Measurements from ENCODE around the gene PLCD3.

The PLCD3 gene

DNA sequence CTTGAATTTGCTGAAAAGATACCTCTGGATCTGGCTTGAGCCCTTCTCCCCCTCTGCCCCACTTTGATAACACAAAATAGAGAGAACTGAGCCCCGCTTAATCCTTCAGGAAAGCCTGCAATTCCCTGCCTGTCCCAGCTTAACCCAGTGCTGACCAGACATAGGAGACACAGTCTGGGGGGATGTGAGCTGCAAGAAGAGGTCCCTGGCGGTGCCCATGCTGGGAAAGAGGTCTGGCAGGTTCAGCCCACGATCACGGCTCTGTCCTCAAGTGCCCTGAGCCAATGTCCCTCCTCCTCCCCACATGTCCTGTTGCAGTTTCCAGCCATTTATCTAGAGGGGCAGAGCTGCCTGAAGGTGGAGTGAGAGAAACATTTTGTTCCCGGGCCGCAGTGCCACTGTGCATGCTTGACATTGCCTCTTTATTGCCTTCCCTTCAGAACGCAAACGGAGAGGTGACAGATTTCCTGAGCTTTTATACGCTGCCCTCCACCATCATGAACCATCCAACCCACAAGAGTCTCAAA, 29.0 kb downstream of the PLCD3 start:
- Histone ChIP-seq H3K9me3 (ENCODE audit: control insufficient read depth in 1 of 2, low read length in 2 of 2) (no peaks in the 10 kb centered on the region), H3K36me3 (ENCODE audit: control insufficient read depth in 1 of 2, insufficient read depth in 2 of 2, low read length in 2 of 2) (peaks cover 60 to 88% of the 10 kb centered on the region in 2 donors), H3K27ac (ENCODE audit: low read depth, low read length) (no peak overlapping the region), H3K4me1 (ENCODE audit: control insufficient read depth in 1 of 2, insufficient read depth in 2 of 2, low read length in 2 of 2) (no peaks in the 10 kb centered on the region), H3K9ac (ENCODE audit: low read depth in 1 of 2, low read length in 2 of 2) (no peak overlapping the region), H3K27me3 (ENCODE audit: control insufficient read depth in 1 of 2, insufficient read depth in 2 of 2, low read length in 2 of 2) (no peaks in the 10 kb centered on the region), H3K4me3 (ENCODE audit: low read depth in 1 of 2, low read length in 2 of 2) (no peak overlapping the region)

DNA sequence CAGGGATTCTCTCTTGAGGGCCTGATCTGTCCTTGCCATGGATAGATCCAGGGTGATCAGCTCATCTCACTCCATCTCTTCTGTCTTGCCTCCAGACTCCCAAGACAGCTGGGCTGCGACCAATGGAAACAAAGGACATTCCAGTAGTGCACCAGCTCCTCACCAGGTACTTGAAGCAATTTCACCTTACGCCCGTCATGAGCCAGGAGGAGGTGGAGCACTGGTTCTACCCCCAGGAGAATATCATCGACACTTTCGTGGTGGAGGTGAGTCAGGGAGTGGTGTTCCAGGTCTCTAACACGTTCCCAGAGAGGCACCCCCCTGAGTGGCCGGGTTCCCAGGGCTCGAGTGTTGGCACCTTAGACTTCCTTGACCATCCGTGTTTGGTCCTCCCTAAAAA, 29.5 kb downstream of the PLCD3 start:
- Histone ChIP-seq H3K36me3 (ENCODE audit: control insufficient read depth in 1 of 2, insufficient read depth in 2 of 2, low read length in 2 of 2) (peaks cover 64 to 88% of the 10 kb centered on the region in 2 donors), H3K9ac (ENCODE audit: low read depth in 1 of 2, low read length in 2 of 2) (no peak overlapping the region), H3K27ac (ENCODE audit: low read depth, low read length) (no peak overlapping the region), H3K4me1 (ENCODE audit: control insufficient read depth in 1 of 2, insufficient read depth in 2 of 2, low read length in 2 of 2) (no peaks in the 10 kb centered on the region), H3K4me3 (ENCODE audit: low read depth in 1 of 2, low read length in 2 of 2) (no peak overlapping the region), H3K9me3 (ENCODE audit: control insufficient read depth in 1 of 2, low read length in 2 of 2) (no peaks in the 10 kb centered on the region), H3K27me3 (ENCODE audit: control insufficient read depth in 1 of 2, insufficient read depth in 2 of 2, low read length in 2 of 2) (no peaks in the 10 kb centered on the region)

DNA sequence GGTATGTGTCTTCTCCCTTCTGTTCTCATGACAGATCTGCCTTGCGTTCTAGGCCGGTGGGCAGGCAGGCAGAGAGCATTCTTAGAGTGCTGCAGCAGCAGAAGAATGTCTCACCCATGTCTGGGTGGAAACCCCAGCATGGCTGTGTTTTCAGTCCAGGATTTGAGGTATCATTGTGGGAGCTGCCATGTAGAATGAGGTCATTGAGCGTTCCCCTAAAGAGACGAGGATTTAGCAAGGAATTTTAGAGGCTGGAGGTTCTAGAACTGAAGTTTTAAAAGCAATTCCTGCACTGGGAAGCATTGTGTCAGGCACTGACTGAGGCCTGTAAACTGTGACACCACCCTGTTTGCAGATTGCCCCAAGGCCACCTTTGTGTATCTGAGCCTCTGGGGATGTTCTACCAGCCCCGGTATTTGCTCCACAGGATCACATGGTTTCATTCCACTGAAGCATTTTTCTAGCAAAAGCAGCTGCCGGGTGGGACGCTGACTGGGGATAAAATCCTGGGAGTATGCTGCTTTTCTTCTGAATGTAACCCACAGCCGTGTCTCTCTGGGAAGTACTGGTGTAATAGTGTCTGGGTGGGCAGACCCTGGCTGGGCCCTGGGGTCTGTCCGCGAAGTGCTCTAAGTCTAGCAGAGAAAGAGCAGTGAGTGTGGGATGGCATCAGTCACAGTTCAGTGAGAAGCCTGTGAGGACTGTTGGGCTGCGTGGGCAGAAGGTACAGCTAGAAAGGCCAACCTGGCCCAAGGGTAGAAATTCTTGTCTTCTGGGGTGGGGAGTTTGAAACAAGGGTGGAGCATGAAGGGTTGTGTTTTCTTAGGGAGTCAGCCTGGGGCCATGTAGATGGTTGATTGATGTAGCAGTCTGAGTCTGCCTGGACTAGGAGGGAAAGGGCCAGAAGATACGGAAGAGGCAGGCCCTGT, 30.2 kb downstream of the PLCD3 start:
- Histone ChIP-seq H3K9ac (ENCODE audit: low read depth in 1 of 2, low read length in 2 of 2) (no peak overlapping the region), H3K4me1 (ENCODE audit: control insufficient read depth in 1 of 2, insufficient read depth in 2 of 2, low read length in 2 of 2) (no peaks in the 10 kb centered on the region), H3K4me3 (ENCODE audit: low read depth in 1 of 2, low read length in 2 of 2) (no peak overlapping the region), H3K27ac (ENCODE audit: low read depth, low read length) (no peak overlapping the region), H3K27me3 (ENCODE audit: control insufficient read depth in 1 of 2, insufficient read depth in 2 of 2, low read length in 2 of 2) (no peaks in the 10 kb centered on the region), H3K9me3 (ENCODE audit: control insufficient read depth in 1 of 2, low read length in 2 of 2) (no peaks in the 10 kb centered on the region), H3K36me3 (ENCODE audit: control insufficient read depth in 1 of 2, insufficient read depth in 2 of 2, low read length in 2 of 2) (peaks cover 67 to 88% of the 10 kb centered on the region in 2 donors)

DNA sequence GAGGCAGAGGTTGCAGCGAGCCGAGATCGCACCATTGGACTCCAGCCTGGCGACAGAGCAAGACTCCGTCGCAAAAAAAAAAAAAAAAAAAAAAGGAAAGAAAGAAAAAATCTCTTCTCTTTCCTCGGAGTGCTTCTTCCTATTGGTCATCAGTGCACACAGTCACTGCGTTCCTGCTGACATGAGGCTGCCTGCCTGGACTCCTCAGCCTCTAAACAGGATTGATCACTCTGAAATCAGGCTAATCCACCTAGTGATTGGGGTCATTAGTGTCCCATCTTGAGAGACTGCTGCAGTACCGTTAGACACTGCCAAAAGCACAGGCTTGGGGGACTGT, 30.8 kb downstream of the PLCD3 start:
- H3K9ac ChIP-seq (ENCODE audit: low read depth in 1 of 2, low read length in 2 of 2): no peak overlapping the region
- no peaks in the 10 kb centered on the region for H3K9me3 ChIP-seq (ENCODE audit: control insufficient read depth in 1 of 2, low read length in 2 of 2)
- no peaks in the 10 kb centered on the region for H3K27me3 ChIP-seq (ENCODE audit: control insufficient read depth in 1 of 2, insufficient read depth in 2 of 2, low read length in 2 of 2)
- peaks cover 66 to 88% of the 10 kb centered on the region in 2 donors for H3K36me3 ChIP-seq (ENCODE audit: control insufficient read depth in 1 of 2, insufficient read depth in 2 of 2, low read length in 2 of 2)
- no peak overlapping the region for H3K4me3 ChIP-seq (ENCODE audit: low read depth in 1 of 2, low read length in 2 of 2)
- H3K4me1 ChIP-seq (ENCODE audit: control insufficient read depth in 1 of 2, insufficient read depth in 2 of 2, low read length in 2 of 2): no peaks in the 10 kb centered on the region
- H3K27ac ChIP-seq (ENCODE audit: low read depth, low read length): no peak overlapping the region

DNA sequence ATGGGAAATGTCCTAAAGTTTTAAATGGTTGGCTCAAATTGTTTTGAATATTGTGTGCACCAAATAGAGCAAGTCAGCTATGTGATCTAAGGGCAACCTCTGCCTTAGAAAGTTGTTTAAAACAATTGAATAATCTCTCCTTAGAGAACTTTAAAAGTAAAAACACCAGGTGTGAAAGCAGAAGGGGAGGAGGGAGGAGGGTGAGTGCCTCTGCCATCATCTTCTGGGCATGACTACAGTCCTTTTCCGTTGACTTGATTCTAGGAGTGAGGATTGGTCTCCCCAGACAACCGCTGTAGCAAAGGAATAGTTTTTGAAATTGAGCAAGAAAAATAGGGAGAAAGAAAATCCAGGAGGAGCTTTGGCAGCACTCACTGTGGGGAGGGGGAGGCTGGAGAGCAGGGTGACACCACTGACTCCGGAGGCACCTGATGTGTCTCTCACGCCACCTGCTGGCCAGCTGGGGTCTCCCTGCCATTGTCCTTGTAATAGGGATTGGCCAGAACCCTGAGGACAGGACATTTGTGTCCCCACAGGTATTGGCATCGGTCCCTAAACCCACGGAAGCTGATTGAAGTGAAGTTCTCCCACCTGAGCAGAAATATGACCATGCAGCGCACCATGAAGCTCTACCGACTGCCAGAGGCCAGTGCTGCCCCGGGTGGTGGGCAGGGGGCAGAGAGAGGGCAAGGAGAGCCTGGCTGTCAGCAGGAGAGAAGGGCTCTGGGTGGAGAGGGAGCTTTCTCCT, 33.3 kb downstream of the PLCD3 start:
- Histone ChIP-seq H3K9me3 (ENCODE audit: control insufficient read depth in 1 of 2, low read length in 2 of 2) (no peaks in the 10 kb centered on the region), H3K36me3 (ENCODE audit: control insufficient read depth in 1 of 2, insufficient read depth in 2 of 2, low read length in 2 of 2) (peaks cover 56 to 78% of the 10 kb centered on the region in 2 donors), H3K27ac (ENCODE audit: low read depth, low read length) (no peak overlapping the region), H3K4me3 (ENCODE audit: low read depth in 1 of 2, low read length in 2 of 2) (no peak overlapping the region), H3K4me1 (ENCODE audit: control insufficient read depth in 1 of 2, insufficient read depth in 2 of 2, low read length in 2 of 2) (no peaks in the 10 kb centered on the region), H3K9ac (ENCODE audit: low read depth in 1 of 2, low read length in 2 of 2) (no peak overlapping the region), H3K27me3 (ENCODE audit: control insufficient read depth in 1 of 2, insufficient read depth in 2 of 2, low read length in 2 of 2) (no peaks in the 10 kb centered on the region)

DNA sequence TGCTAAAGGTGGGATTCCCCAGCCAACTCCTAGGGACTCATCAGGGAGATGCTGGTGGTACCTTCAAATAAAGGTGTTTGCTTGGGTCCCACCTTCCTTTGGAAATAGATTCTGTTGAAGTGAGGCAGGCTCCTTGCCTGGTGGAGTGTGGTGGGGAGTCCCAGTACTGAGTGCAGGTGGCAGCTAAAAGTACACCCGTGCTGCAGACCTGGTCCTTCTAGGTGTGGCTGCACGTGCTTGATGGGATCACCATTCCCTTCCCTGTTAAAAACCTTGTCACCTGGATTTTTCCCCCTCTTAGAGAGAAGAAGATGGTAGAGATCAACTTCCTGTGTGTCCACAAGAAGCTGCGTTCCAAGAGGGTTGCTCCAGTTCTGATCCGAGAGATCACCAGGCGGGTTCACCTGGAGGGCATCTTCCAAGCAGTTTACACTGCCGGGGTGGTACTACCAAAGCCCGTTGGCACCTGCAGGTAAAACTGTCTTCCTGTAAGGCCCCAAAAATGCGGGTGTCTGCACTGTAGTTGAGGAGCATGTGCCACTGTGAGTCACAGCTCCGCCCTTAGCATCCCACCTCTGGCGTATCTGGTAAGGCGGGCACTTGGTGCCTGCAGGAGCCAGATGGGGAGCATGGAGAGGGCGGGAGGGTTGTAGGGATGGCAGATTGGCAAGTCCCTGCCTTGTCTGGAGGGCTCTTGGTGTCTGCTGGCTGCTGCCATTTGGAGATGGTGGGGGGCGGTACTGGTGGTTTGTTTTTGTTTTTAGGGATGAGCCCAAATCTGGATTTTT, 34.0 kb downstream of the PLCD3 start:
- Histone ChIP-seq H3K27me3 (ENCODE audit: control insufficient read depth in 1 of 2, insufficient read depth in 2 of 2, low read length in 2 of 2) (no peaks in the 10 kb centered on the region), H3K9ac (ENCODE audit: low read depth in 1 of 2, low read length in 2 of 2) (no peak overlapping the region), H3K9me3 (ENCODE audit: control insufficient read depth in 1 of 2, low read length in 2 of 2) (no peaks in the 10 kb centered on the region), H3K27ac (ENCODE audit: low read depth, low read length) (no peak overlapping the region), H3K36me3 (ENCODE audit: control insufficient read depth in 1 of 2, insufficient read depth in 2 of 2, low read length in 2 of 2) (peaks cover 55 to 75% of the 10 kb centered on the region in 2 donors), H3K4me1 (ENCODE audit: control insufficient read depth in 1 of 2, insufficient read depth in 2 of 2, low read length in 2 of 2) (peaks cover 0 to 3% of the 10 kb centered on the region in 2 donors), H3K4me3 (ENCODE audit: low read depth in 1 of 2, low read length in 2 of 2) (no peak overlapping the region)

DNA sequence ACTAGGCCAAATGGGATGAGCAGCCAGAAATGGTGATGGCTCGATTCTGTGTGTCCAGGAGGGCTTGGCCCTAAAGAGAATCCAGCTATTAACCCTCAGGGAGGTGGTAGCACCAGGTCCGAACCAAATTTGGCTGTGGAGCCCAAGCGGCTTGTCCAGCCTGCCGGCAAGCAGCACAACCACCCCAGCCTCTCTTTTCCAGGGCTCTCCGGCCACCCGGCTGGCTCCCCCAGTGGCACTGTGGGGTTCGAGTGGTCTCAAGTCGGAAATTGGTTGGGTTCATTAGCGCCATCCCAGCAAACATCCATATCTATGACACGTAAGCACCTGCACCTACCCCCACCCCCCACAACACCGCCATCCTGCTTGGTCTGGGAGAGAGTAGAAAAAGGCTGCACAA, 35.4 kb downstream of the PLCD3 start:
- Histone ChIP-seq H3K9ac (ENCODE audit: low read depth in 1 of 2, low read length in 2 of 2) (no peak overlapping the region), H3K36me3 (ENCODE audit: control insufficient read depth in 1 of 2, insufficient read depth in 2 of 2, low read length in 2 of 2) (peaks cover 45 to 67% of the 10 kb centered on the region in 2 donors), H3K4me1 (ENCODE audit: control insufficient read depth in 1 of 2, insufficient read depth in 2 of 2, low read length in 2 of 2) (peaks cover 3 to 6% of the 10 kb centered on the region in 2 donors), H3K27ac (ENCODE audit: low read depth, low read length) (no peak overlapping the region), H3K27me3 (ENCODE audit: control insufficient read depth in 1 of 2, insufficient read depth in 2 of 2, low read length in 2 of 2) (no peaks in the 10 kb centered on the region), H3K4me3 (ENCODE audit: low read depth in 1 of 2, low read length in 2 of 2) (no peak overlapping the region), H3K9me3 (ENCODE audit: control insufficient read depth in 1 of 2, low read length in 2 of 2) (no peaks in the 10 kb centered on the region)

DNA sequence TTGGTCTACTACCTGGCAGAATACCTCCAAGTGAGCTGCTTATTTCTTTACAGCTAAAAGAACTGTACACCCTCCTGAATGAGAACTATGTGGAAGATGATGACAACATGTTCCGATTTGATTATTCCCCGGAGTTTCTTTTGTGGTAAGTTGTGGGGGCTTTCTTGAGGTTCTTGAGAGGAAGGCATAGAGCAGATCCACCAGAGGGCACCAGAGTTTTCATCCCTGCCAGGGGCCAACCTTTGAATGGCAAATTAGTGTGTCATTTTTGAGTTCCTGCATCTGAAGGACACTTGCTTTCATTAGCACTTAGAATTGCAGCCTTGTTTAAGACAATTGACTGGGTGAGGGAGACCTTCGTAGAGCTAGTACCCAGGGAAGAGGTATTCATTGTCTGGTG, 36.2 kb downstream of the PLCD3 start:
- Histone ChIP-seq H3K4me3 (ENCODE audit: low read depth in 1 of 2, low read length in 2 of 2) (no peak overlapping the region), H3K9ac (ENCODE audit: low read depth in 1 of 2, low read length in 2 of 2) (no peak overlapping the region), H3K9me3 (ENCODE audit: control insufficient read depth in 1 of 2, low read length in 2 of 2) (no peaks in the 10 kb centered on the region), H3K27me3 (ENCODE audit: control insufficient read depth in 1 of 2, insufficient read depth in 2 of 2, low read length in 2 of 2) (no peaks in the 10 kb centered on the region), H3K27ac (ENCODE audit: low read depth, low read length) (no peak overlapping the region), H3K4me1 (ENCODE audit: control insufficient read depth in 1 of 2, insufficient read depth in 2 of 2, low read length in 2 of 2) (peaks cover 4 to 7% of the 10 kb centered on the region in 2 donors), H3K36me3 (ENCODE audit: control insufficient read depth in 1 of 2, insufficient read depth in 2 of 2, low read length in 2 of 2) (peaks cover 43 to 67% of the 10 kb centered on the region in 2 donors)

DNA sequence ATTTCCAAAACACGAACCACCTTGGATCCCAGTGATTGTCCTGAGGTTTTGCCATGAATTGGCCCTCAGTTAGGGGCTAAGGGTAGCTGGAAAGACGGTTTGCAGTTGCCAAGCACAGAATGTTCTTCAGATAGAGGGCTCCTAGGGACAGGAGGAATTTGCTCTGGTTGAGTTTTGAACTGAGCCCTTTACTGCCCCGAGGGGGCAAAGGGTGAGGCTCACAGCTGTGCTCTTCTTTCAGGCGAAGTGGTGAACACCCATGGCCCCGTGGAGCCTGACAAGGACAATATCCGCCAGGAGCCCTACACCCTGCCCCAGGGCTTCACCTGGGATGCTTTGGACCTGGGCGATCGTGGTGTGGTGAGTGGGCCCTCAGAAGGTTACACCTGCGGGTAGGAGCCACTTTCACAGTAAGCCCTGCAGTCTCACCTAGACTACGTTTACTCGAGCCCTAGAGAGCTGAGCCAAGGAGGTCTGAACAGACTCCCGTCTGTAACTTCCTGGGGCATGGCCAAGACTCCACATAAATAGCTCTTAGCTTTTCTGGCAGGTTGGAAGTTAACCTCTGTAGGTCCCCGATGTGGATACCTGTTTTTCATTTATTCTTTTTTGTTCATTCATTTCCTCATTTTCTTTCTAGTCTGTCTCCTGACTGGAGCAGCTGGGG, 38.7 kb downstream of the PLCD3 start:
- Histone ChIP-seq H3K36me3 (ENCODE audit: control insufficient read depth in 1 of 2, insufficient read depth in 2 of 2, low read length in 2 of 2) (peaks cover 41 to 74% of the 10 kb centered on the region in 2 donors), H3K4me3 (ENCODE audit: low read depth in 1 of 2, low read length in 2 of 2) (no peak overlapping the region)

More for the DNA sequence above, 38.7 kb downstream of the PLCD3 start:
- peaks cover 4 to 7% of the 10 kb centered on the region in 2 donors for H3K4me1 ChIP-seq (ENCODE audit: control insufficient read depth in 1 of 2, insufficient read depth in 2 of 2, low read length in 2 of 2)
- H3K9ac ChIP-seq (ENCODE audit: low read depth in 1 of 2, low read length in 2 of 2): no peak overlapping the region
- peak overlapping the region; percentile 71 for H3K27ac ChIP-seq (ENCODE audit: low read depth, low read length)
- H3K27me3 ChIP-seq (ENCODE audit: control insufficient read depth in 1 of 2, insufficient read depth in 2 of 2, low read length in 2 of 2): no peaks in the 10 kb centered on the region
- H3K9me3 ChIP-seq (ENCODE audit: control insufficient read depth in 1 of 2, low read length in 2 of 2): no peaks in the 10 kb centered on the region
